Lower lobe of right lung (tissue), 2 donors: ENCODE results near the gene C3orf18. TPM values are rescaled to one million over a fixed set of nuclear protein-coding genes. Genes with fewer than 3 reads are reported as not detected.

Experiments used
- ATAC-seq, 2 donors: fragments of 200-7000 bp; cut with Tn5 transposase; one replicate each; pipeline ENCODE4 v1.9.1; 2020 to 2022; ENCODE audit warnings: mild to moderate bottlenecking in 2 of 2, moderate library complexity in 2 of 2
- DNase-seq: peaks from one replicate; pipeline ENCODE4 v3.0.0-alpha.2; 2020
- H3K27ac ChIP-seq: fragments of 200-600 bp; one replicate; pipeline ENCODE4 v1.8.0; 2022
- H3K27me3 ChIP-seq: fragments of 200-600 bp; one replicate; pipeline ENCODE4 v1.8.0; 2022; ENCODE audit warnings: low read depth
- H3K36me3 ChIP-seq: fragments of 200-600 bp; one replicate; pipeline ENCODE4 v1.8.0; 2022; ENCODE audit warnings: mild to moderate bottlenecking
- H3K4me1 ChIP-seq: fragments of 200-600 bp; one replicate; pipeline ENCODE4 v1.8.0; 2022
- H3K4me3 ChIP-seq: fragments of 200-600 bp; one replicate; pipeline ENCODE4 v1.8.0; 2022; ENCODE audit warnings: mild to moderate bottlenecking
- H3K9me3 ChIP-seq: fragments of 200-600 bp; one replicate; pipeline ENCODE4 v1.8.0; 2022
- CTCF ChIP-seq: fragments of 200-600 bp; IDR thresholded peaks from one replicate; pipeline ENCODE4 v1.8.0; 2022; ENCODE audit warnings: antibody characterized with exemption, mild to moderate bottlenecking
- intact Hi-C: fragments of 100-400 bp; cut with DNase I; formaldehyde crosslinking; loops from one replicate; pipeline ENCODE4 v1.11.0; 2022
- total RNA-seq: library from RNA; stranded (reverse); fragmentation: NEBNext Ultra II Directional; extraction: Animal tissue kit (Norgen Biotek cat#: 25700); gene quantifications from one replicate; pipeline ENCODE4 v1.2.1, GENCODE V29; 2021
- donor health status: DM: no; HTN: yes; CAD: no; lungs with severe emphysema.

Gene C3orf18
- total RNA-seq, 1 donor from 2014 or later, result 6.7 TPM

- intact Hi-C loops, result no loop called here
- ATAC-seq, result no peak
- Histone ChIP-seq H3K9me3 (no peaks in the 10 kb centered on the region), H3K27me3 (no peaks in the 10 kb centered on the region), H3K27ac (peak overlapping the region; percentile 86), H3K36me3 (peaks cover 47% of the 10 kb centered on the region), H3K4me1 (peaks cover 48% of the 10 kb centered on the region), H3K4me3 (no peak overlapping the region)
- no peak for DNase-seq
- TF ChIP-seq CTCF, result no peak
These were observed 13.9 kb upstream of the C3orf18 start for GRCh38 chr3:50581459-50581842.

GRCh38 chr3:50580683-50581458 is 13.3 kb upstream of the C3orf18 start:
- Histone ChIP-seq H3K4me3 (no peak overlapping the region), H3K36me3 (peaks cover 53% of the 10 kb centered on the region), H3K4me1 (peaks cover 48% of the 10 kb centered on the region), H3K27ac (peak overlapping the region; percentile 86), H3K27me3 (no peaks in the 10 kb centered on the region), H3K9me3 (no peaks in the 10 kb centered on the region)
- intact Hi-C loops, result no loop called here
- ATAC-seq (no peak), DNase-seq (no peak)
- TF ChIP-seq CTCF, result no peak

GRCh38 chr3:50577348-50577747 is 9.8 kb upstream of the C3orf18 start:
- intact Hi-C loops, result no loop called here
- H3K4me3 ChIP-seq, result no peak overlapping the region
- H3K36me3 ChIP-seq, result peaks cover 60% of the 10 kb centered on the region
- no peak for TF ChIP-seq CTCF
- H3K4me1 ChIP-seq, result peaks cover 28% of the 10 kb centered on the region
- ATAC-seq, result no peak
- no peak for DNase-seq
- no peak overlapping the region for H3K27ac ChIP-seq
- H3K9me3 ChIP-seq, result no peaks in the 10 kb centered on the region
- no peaks in the 10 kb centered on the region for H3K27me3 ChIP-seq

GRCh38 chr3:50575372-50575771 is 7.8 kb upstream of the C3orf18 start:
- no peaks in the 10 kb centered on the region for H3K27me3 ChIP-seq
- H3K4me3 ChIP-seq, result no peak overlapping the region
- no peaks in the 10 kb centered on the region for H3K9me3 ChIP-seq
- ATAC-seq (no peak), DNase-seq (no peak)
- H3K4me1 ChIP-seq, result peaks cover 24% of the 10 kb centered on the region
- TF ChIP-seq CTCF, result no peak
- H3K27ac ChIP-seq, result no peak overlapping the region
- intact Hi-C loops, result no loop called here
- H3K36me3 ChIP-seq, result peaks cover 52% of the 10 kb centered on the region

- H3K27me3 ChIP-seq, result no peaks in the 10 kb centered on the region
- H3K36me3 ChIP-seq, result peaks cover 46% of the 10 kb centered on the region
- peak overlapping the region; percentile 60 for H3K27ac ChIP-seq
- no peak overlapping the region for H3K4me3 ChIP-seq
- H3K9me3 ChIP-seq, result no peaks in the 10 kb centered on the region
- intact Hi-C loops, result loop anchor here (5.0 kb wide), 1 partner anchor 38 kb away; the partner anchor contains the start of gene CISH
- TF ChIP-seq CTCF, result no peak
- DNase-seq (no peak), ATAC-seq (no peak)
- peaks cover 33% of the 10 kb centered on the region for H3K4me1 ChIP-seq
These were observed 6.9 kb upstream of the C3orf18 start for GRCh38 chr3:50574444-50574831.
